Lung (tissue), 12 donors: ENCODE results near the gene ECHDC1. TPM values are rescaled to one million over a fixed set of nuclear protein-coding genes. Genes with fewer than 3 reads are reported as not detected.

Source experiments
- ATAC-seq: fragments of 200-7000 bp; cut with Tn5 transposase; one replicate; pipeline ENCODE4 v1.9.1; 2020; ENCODE audit warnings: moderate number of reproducible peaks; ENCODE audit not compliant: insufficient read depth, low FRiP score
- DNase-seq, 3 donors: peaks; one replicate each; pipeline ENCODE4 v3.0.0-alpha.2; 2013 to 2017
- H3K27ac ChIP-seq, 2 donors: one replicate each; pipeline ENCODE4 v1.5.1; 2013; ENCODE audit warnings: mild to moderate bottlenecking in 2 of 2, moderate library complexity in 2 of 2, control low read depth in 1 of 2, inconsistent platforms in 1 of 2, low read depth in 1 of 2, low read length in 1 of 2
- H3K27me3 ChIP-seq, 3 donors: one replicate each; pipeline ENCODE4 v1.5.1; 2013; ENCODE audit warnings: low read length in 2 of 3; ENCODE audit not compliant: control insufficient read depth in 3 of 3, insufficient read depth in 3 of 3
- H3K36me3 ChIP-seq, 4 donors: one replicate each; pipeline ENCODE4 v1.5.1; 2013; ENCODE audit warnings: low read length in 4 of 4, mild to moderate bottlenecking in 1 of 4, moderate library complexity in 1 of 4; ENCODE audit not compliant: control insufficient read depth in 4 of 4, insufficient read depth in 4 of 4
- H3K4me1 ChIP-seq, 5 donors: one replicate each; pipeline ENCODE4 v1.5.1; 2013; ENCODE audit warnings: low read length in 5 of 5, mild to moderate bottlenecking in 2 of 5, moderate library complexity in 1 of 5; ENCODE audit not compliant: control insufficient read depth in 5 of 5, insufficient read depth in 5 of 5
- H3K4me3 ChIP-seq: one replicate; pipeline ENCODE4 v1.5.1; 2013; ENCODE audit warnings: mild to moderate bottlenecking, control low read depth, moderate library complexity
- H3K9ac ChIP-seq, 2 donors: one replicate each; pipeline ENCODE4 v1.5.1; 2013; ENCODE audit warnings: low read length in 2 of 2, control low read depth in 1 of 2; ENCODE audit not compliant: insufficient read depth in 1 of 2
- H3K9me3 ChIP-seq, 4 donors: one replicate each; pipeline ENCODE4 v1.5.1; 2013; ENCODE audit warnings: low read length in 3 of 4, mild to moderate bottlenecking in 1 of 4, moderate library complexity in 1 of 4; ENCODE audit not compliant: control insufficient read depth in 4 of 4, insufficient read depth in 3 of 4
- WGBS, 2 donors: extraction: QIAGEN DNeasy Blood & Tissue Kit; methylation state at CpG; one replicate each; pipeline ENCODE4 v1.1.7; 2013; 5-methylcytosine and 5-hydroxymethylcytosine counted together
- polyA plus RNA-seq, 2 donors: library from polyadenylated mRNA; stranded (reverse); fragments of 200-250 nt; gene quantifications; one replicate each; pipeline ENCODE4 v1.2.1, GENCODE V29; 2013
- total RNA-seq, 2 donors: library from RNA; depleted of rRNA in 1 of 2; stranded (reverse); fragments of >200 nt in 1 of 2; gene quantifications; one replicate each; pipeline ENCODE4 v1.2.1, GENCODE V29; 2014 to 2021
- TF ChIP-seq, protein P1 (sequence below): IDR thresholded peaks from 2 replicates; pipeline ENCODE4 v1.5.1; 2012; ENCODE audit warnings: mild to moderate bottlenecking; ENCODE audit errors: control extremely low read depth, extremely low read depth
- donor health status: control.
- donor health status: control.
- donor health status: Bipolar disorder and iron deficiency.
- donor health status: healthy.
- donor health status: DM: yes; HTN: yes; CAD: no.

Gene ECHDC1
- total and polyA plus RNA-seq, 4 donors: 56.5 to 119 (median 81.4) TPM

DNA sequence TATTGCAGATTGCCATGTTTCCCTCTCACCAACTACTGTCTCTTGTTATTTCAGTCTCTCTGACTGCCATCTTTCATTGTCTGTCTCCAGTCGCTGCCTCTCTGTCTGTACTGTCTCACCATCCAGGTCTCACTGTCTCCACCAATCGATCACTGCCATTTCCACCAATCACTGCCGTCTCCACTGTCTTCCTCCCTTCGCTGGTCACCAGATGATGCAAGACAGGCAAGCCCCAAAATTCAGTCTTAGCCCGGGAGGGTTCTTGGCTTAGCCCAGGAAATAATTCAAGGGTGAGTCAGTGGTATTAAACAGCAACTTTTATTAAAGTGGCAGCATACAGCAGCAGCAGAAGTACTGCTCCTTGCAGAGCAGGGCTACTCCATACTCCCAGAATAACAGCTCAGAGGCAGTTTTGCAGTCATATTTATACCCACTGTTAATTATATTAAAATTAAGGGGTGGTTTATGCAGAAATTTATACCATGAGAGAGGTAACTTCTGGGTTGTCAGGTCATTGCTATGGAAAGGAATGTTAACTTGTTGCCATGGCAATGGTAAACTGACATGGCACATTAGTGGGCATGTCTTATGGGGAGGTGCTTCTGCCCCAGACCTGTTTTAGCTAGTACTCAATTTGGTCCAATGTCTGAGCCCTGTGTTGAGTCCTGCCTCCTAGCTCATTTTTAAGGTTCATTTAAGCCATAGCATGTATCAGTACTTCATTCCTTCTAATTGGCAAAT, 23.0 kb upstream of the ECHDC1 start:
- H3K9ac ChIP-seq: no peak overlapping the region
- peaks cover 0 to 4% (median 2%) of the 10 kb centered on the region in 4 donors for H3K9me3 ChIP-seq
- H3K36me3 ChIP-seq: peaks cover 0 to 7% (median 0%) of the 10 kb centered on the region in 4 donors
- ATAC-seq: peak; percentile 87
- WGBS, 2 donors: 34% methylated on average over 5 of the region's 5 CpGs
- H3K27me3 ChIP-seq: no peaks in the 10 kb centered on the region
- peak overlapping the region in 1 of 2 donors; percentile 24 for H3K27ac ChIP-seq
- DNase-seq: no peak
- TF ChIP-seq, protein P1, sequence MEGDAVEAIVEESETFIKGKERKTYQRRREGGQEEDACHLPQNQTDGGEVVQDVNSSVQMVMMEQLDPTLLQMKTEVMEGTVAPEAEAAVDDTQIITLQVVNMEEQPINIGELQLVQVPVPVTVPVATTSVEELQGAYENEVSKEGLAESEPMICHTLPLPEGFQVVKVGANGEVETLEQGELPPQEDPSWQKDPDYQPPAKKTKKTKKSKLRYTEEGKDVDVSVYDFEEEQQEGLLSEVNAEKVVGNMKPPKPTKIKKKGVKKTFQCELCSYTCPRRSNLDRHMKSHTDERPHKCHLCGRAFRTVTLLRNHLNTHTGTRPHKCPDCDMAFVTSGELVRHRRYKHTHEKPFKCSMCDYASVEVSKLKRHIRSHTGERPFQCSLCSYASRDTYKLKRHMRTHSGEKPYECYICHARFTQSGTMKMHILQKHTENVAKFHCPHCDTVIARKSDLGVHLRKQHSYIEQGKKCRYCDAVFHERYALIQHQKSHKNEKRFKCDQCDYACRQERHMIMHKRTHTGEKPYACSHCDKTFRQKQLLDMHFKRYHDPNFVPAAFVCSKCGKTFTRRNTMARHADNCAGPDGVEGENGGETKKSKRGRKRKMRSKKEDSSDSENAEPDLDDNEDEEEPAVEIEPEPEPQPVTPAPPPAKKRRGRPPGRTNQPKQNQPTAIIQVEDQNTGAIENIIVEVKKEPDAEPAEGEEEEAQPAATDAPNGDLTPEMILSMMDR: no peak
- H3K4me1 ChIP-seq: no peaks in the 10 kb centered on the region
- H3K4me3 ChIP-seq: no peak overlapping the region

DNA sequence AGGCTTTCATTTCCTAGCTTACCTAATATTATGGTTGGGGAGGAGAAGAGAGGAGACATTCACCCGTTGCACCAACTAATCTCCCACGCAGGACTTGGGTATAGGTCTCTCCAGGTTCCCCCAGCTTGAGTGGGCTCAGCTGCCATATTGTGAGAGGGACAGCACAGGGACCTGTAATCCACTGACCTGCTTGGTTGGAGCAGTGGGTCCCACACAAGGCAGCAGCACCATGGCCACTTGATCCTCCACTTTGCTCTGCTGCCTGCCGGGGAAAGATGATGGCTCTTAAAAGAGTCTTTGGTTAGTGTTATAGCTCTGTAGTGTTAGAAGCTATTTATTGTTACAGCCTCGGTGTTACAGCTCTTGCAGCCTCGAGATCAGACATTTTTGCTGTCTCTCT, 22.5 kb upstream of the ECHDC1 start:
- H3K27me3 ChIP-seq: no peaks in the 10 kb centered on the region
- H3K36me3 ChIP-seq: peaks cover 0 to 5% (median 0%) of the 10 kb centered on the region in 4 donors
- peaks cover 0 to 3% (median 1%) of the 10 kb centered on the region in 4 donors for H3K9me3 ChIP-seq
- no peak overlapping the region for H3K4me3 ChIP-seq
- DNase-seq: no peak
- no peak for ATAC-seq
- H3K9ac ChIP-seq: no peak overlapping the region
- WGBS, 2 donors: 90 to 93% methylated on average over 5 of the region's 5 CpGs
- TF ChIP-seq, protein P1: no peak
- H3K27ac ChIP-seq: no peak overlapping the region
- no peaks in the 10 kb centered on the region for H3K4me1 ChIP-seq

DNA sequence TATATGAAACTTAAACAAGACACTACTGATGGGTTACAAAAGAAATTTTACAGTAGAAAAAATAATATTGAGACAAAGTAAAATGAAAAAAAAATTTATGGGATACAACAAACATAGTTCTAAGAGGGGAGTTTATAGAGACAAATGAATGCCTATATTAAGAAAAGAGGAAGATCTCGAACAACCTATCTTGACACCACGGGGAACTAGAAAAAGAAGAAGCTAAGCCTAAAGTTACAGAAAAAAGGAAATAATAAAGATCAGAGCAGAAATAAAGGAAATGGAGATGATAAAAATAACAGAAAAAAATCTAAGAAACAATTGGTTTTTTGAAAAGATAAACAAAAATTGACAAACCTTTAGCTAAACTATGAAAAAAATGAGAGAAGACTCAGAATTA, 9.1 kb upstream of the ECHDC1 start:
- ATAC-seq (no peak), DNase-seq (no peak)
- peaks cover 0 to 6% (median 4%) of the 10 kb centered on the region in 4 donors for H3K9me3 ChIP-seq
- peaks cover 0 to 3% (median 0%) of the 10 kb centered on the region in 5 donors for H3K4me1 ChIP-seq
- no peak overlapping the region for H3K4me3 ChIP-seq
- H3K9ac ChIP-seq: no peak overlapping the region
- TF ChIP-seq, protein P1: no peak
- H3K27ac ChIP-seq: no peak overlapping the region
- WGBS, 2 donors: 27 to 75% methylated on average over 2 of the region's 2 CpGs
- H3K27me3 ChIP-seq: no peaks in the 10 kb centered on the region
- H3K36me3 ChIP-seq: peaks cover 0 to 3% (median 1%) of the 10 kb centered on the region in 4 donors
